Keratinocyte (primary cell): Measurements from ENCODE around the gene TMEM185B. TPM values are rescaled to one million over a fixed set of nuclear protein-coding genes. Genes with fewer than 3 reads are reported as not detected.
"Not testable (repeated sequence)": the region's sequence is repeated elsewhere in the genome, so short reads cannot be mapped to it uniquely, and the experiment has no call there.

ENCODE experiments used
- DNase-seq: peaks from one replicate; pipeline ENCODE4 v3.0.0-alpha.2; 2011; ENCODE audit warnings: low read depth, missing footprints, low spot score
- FAIRE-seq: peaks from 2 replicates; lab custom pipeline; 2011; peaks lifted over from hg19 to GRCh38; lab: Jason Lieb, UNC
- H2AFZ ChIP-seq: 2 replicates; pipeline ENCODE4 v1.6.0; 2012; ENCODE audit warnings: low read length, control low read depth, inconsistent platforms; ENCODE audit not compliant: control insufficient read depth
- H3K27ac ChIP-seq: 2 replicates; pipeline ENCODE4 v1.5.1; 2011; ENCODE audit warnings: low read length; ENCODE audit not compliant: control insufficient read depth, insufficient read depth
- H3K27me3 ChIP-seq: 3 replicates; pipeline ENCODE4 v1.6.0; 2011; ENCODE audit warnings: low read length; ENCODE audit not compliant: control insufficient read depth, insufficient read depth; ENCODE audit errors: extremely low read depth
- H3K36me3 ChIP-seq, 2 experiments: 2 replicates in 1 of 2; 3 replicates in 1 of 2; pipeline ENCODE4 v1.5.1; 2011; ENCODE audit warnings: low read length in 2 of 2, mild to moderate bottlenecking in 1 of 2; ENCODE audit not compliant: control insufficient read depth in 2 of 2, insufficient read depth in 2 of 2; ENCODE audit errors: extremely low read depth in 1 of 2
- H3K4me1 ChIP-seq: 3 replicates; pipeline ENCODE4 v1.5.1; 2011; ENCODE audit warnings: low read length; ENCODE audit not compliant: control insufficient read depth, insufficient read depth; ENCODE audit errors: extremely low read depth
- H3K4me2 ChIP-seq: 3 replicates; pipeline ENCODE4 v1.6.0; 2011; ENCODE audit warnings: low read depth, low read length; ENCODE audit not compliant: control insufficient read depth, insufficient read depth; ENCODE audit errors: extremely low read depth
- H3K4me3 ChIP-seq, 3 experiments: fragments of 200-600 bp in 1 of 3; sonication (generic) in 1 of 3; 2 replicates in 2 of 3; 3 replicates in 1 of 3; pipeline ENCODE4 v1.5.1; 2011 to 2016; ENCODE audit warnings: low read length in 3 of 3, mild to moderate bottlenecking in 3 of 3, control low read depth in 2 of 3, inconsistent platforms in 1 of 3, low read depth in 1 of 3, mixed read lengths in 1 of 3, mixed run types in 1 of 3, moderate library complexity in 1 of 3; ENCODE audit not compliant: control insufficient read depth in 2 of 3, insufficient read depth in 2 of 3; ENCODE audit errors: extremely low read depth in 1 of 3
- H3K79me2 ChIP-seq: 2 replicates; pipeline ENCODE4 v1.6.0; 2012; ENCODE audit warnings: low read length; ENCODE audit not compliant: control insufficient read depth, insufficient read depth
- H3K9ac ChIP-seq: 3 replicates; pipeline ENCODE4 v1.6.0; 2011; ENCODE audit warnings: low read length; ENCODE audit not compliant: control insufficient read depth, insufficient read depth; ENCODE audit errors: extremely low read depth
- H3K9me1 ChIP-seq: 3 replicates; pipeline ENCODE4 v1.6.0; 2011; ENCODE audit warnings: low read length; ENCODE audit not compliant: control insufficient read depth, insufficient read depth; ENCODE audit errors: extremely low read depth
- H3K9me3 ChIP-seq: 2 replicates; pipeline ENCODE4 v1.5.1; 2012; ENCODE audit warnings: low read depth, low read length; ENCODE audit not compliant: control insufficient read depth
- H4K20me1 ChIP-seq: 3 replicates; pipeline ENCODE4 v1.6.0; 2011; ENCODE audit warnings: low read length; ENCODE audit not compliant: control insufficient read depth, insufficient read depth; ENCODE audit errors: extremely low read depth
- EZH2 ChIP-seq: IDR thresholded peaks from one replicate; pipeline ENCODE4 v1.6.1; 2012; ENCODE audit warnings: inconsistent platforms, mild to moderate bottlenecking, low read length, moderate library complexity
- dilution Hi-C: fragments of 300-500 bp; cut with MboI; formaldehyde crosslinking; loops from one replicate; pipeline ENCODE4 v1.7.0; 2020; ENCODE audit warnings: low sequenced_read_pairs; ENCODE audit not compliant: extremely low pct_ligation_motif_present
- polyA plus RNA-seq, 5 experiments: library from polyadenylated mRNA; depleted of rRNA in 3 of 5; stranded (reverse) in 3 of 5; stranded (forward) in 1 of 5; unstranded in 1 of 5; fragments of >200 nt; gene quantifications; 1 replicate in 1 of 5; 2 replicates in 3 of 5; 3 replicates in 1 of 5; pipeline versions ENCODE4 v1.2.1 to v1.2.3, GENCODE V29; 2011 to 2012; ENCODE audit warnings: missing spikeins in 2 of 5, low read depth in 1 of 5, low replicate concordance in 1 of 5
- TF ChIP-seq, protein P1 (sequence below), 3 experiments: IDR thresholded peaks in 1 of 3; conservative IDR thresholded peaks in 1 of 3; optimal IDR thresholded peaks in 1 of 3; 2 replicates in 2 of 3; 3 replicates in 1 of 3; pipeline versions ENCODE3 to v1.5.1; 2011; ENCODE audit warnings: low read length in 3 of 3, mild to moderate bottlenecking in 3 of 3, moderate library complexity in 2 of 3, control low read depth in 1 of 3, inconsistent platforms in 1 of 3; ENCODE audit not compliant: insufficient read depth in 2 of 3; ENCODE audit errors: extremely low read depth in 1 of 3

TMEM185B gene
- polyA plus RNA-seq, 1 donor (not counting 4 experiments of a cell fraction or from before 2014, with no cell fraction given), result 13.4 TPM

- Histone ChIP-seq H4K20me1 (peaks cover 5% of the 10 kb centered on the region), H3K27ac (no peak overlapping the region), H3K36me3 (peaks cover 5% of the 10 kb centered on the region in 2 experiments), H3K9ac (no peak overlapping the region), H3K4me1 (peaks cover 16% of the 10 kb centered on the region), H3K9me1 (no peaks in the 10 kb centered on the region), H3K4me3 (no peak overlapping the region), H2AFZ (no peak overlapping the region), H3K79me2 (peaks cover 68% of the 10 kb centered on the region), H3K27me3 (no peaks in the 10 kb centered on the region), H3K9me3 (no peaks in the 10 kb centered on the region), H3K4me2 (no peak overlapping the region)
- TF ChIP-seq, protein P1, sequence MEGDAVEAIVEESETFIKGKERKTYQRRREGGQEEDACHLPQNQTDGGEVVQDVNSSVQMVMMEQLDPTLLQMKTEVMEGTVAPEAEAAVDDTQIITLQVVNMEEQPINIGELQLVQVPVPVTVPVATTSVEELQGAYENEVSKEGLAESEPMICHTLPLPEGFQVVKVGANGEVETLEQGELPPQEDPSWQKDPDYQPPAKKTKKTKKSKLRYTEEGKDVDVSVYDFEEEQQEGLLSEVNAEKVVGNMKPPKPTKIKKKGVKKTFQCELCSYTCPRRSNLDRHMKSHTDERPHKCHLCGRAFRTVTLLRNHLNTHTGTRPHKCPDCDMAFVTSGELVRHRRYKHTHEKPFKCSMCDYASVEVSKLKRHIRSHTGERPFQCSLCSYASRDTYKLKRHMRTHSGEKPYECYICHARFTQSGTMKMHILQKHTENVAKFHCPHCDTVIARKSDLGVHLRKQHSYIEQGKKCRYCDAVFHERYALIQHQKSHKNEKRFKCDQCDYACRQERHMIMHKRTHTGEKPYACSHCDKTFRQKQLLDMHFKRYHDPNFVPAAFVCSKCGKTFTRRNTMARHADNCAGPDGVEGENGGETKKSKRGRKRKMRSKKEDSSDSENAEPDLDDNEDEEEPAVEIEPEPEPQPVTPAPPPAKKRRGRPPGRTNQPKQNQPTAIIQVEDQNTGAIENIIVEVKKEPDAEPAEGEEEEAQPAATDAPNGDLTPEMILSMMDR (optimal IDR thresholded peaks at IDR 0.05 in 1 of 3, IDR thresholded peaks at IDR 0.05 in 1 of 3, conservative IDR thresholded peaks at IDR 0.05 in 1 of 3; ENCODE audit: extremely low read depth in 1 of 3, insufficient read depth in 2 of 3, low read length in 3 of 3), result no peak
- TF ChIP-seq EZH2, result no peak
- FAIRE-seq (no peak), DNase-seq (no peak)
- dilution Hi-C loops, result no loop called here
Observed at GRCh38 chr2:120261387-120262006, 38.3 kb upstream of the TMEM185B start.

- H3K79me2 ChIP-seq, result peaks cover 70% of the 10 kb centered on the region
- H3K4me1 ChIP-seq, result peaks cover 16% of the 10 kb centered on the region
- no peak for TF ChIP-seq EZH2
- TF ChIP-seq, protein P1 (optimal IDR thresholded peaks at IDR 0.05 in 1 of 3, IDR thresholded peaks at IDR 0.05 in 1 of 3, conservative IDR thresholded peaks at IDR 0.05 in 1 of 3; ENCODE audit: extremely low read depth in 1 of 3, insufficient read depth in 2 of 3, low read length in 3 of 3), result no peak
- H3K4me3 ChIP-seq, result no peak overlapping the region
- H3K36me3 ChIP-seq, result peaks cover 5 to 8% of the 10 kb centered on the region in 2 experiments
- H3K9me1 ChIP-seq, result no peaks in the 10 kb centered on the region
- FAIRE-seq (no peak), DNase-seq (no peak)
- dilution Hi-C loops, result no loop called here
- no peak overlapping the region for H3K9ac ChIP-seq
- H3K4me2 ChIP-seq, result no peak overlapping the region
- H3K9me3 ChIP-seq, result no peaks in the 10 kb centered on the region
- H4K20me1 ChIP-seq, result peaks cover 5% of the 10 kb centered on the region
- H3K27ac ChIP-seq, result no peak overlapping the region
- H2AFZ ChIP-seq, result no peak overlapping the region
- no peaks in the 10 kb centered on the region for H3K27me3 ChIP-seq
Observed at GRCh38 chr2:120260736-120261135, 37.5 kb upstream of the TMEM185B start.

- peaks cover 16% of the 10 kb centered on the region for H3K4me1 ChIP-seq
- H3K9me1 ChIP-seq, H3K36me3 ChIP-seq, dilution Hi-C loops, FAIRE-seq, H3K27me3 ChIP-seq, DNase-seq, H3K9me3 ChIP-seq, H4K20me1 ChIP-seq, H3K4me3 ChIP-seq, H2AFZ ChIP-seq, H3K4me2 ChIP-seq, H3K9ac ChIP-seq, H3K27ac ChIP-seq: not testable (repeated sequence)
- H3K79me2 ChIP-seq, result peaks cover 70% of the 10 kb centered on the region
Observed at GRCh38 chr2:120259939-120260338, 36.7 kb upstream of the TMEM185B start.
